SH-SY5Y (cell line): ENCODE results near the gene OTP.

Experiments used
- GATA2 ChIP-seq: IDR thresholded peaks from 2 replicates; pipeline ENCODE4 v1.6.1; 2011; ENCODE audit warnings: mild to moderate bottlenecking, low read depth, low read length
- GATA3 ChIP-seq: IDR thresholded peaks from 2 replicates; pipeline ENCODE4 v1.6.1; 2011; ENCODE audit warnings: low read depth, mild to moderate bottlenecking, low read length, moderate library complexity

DNA sequence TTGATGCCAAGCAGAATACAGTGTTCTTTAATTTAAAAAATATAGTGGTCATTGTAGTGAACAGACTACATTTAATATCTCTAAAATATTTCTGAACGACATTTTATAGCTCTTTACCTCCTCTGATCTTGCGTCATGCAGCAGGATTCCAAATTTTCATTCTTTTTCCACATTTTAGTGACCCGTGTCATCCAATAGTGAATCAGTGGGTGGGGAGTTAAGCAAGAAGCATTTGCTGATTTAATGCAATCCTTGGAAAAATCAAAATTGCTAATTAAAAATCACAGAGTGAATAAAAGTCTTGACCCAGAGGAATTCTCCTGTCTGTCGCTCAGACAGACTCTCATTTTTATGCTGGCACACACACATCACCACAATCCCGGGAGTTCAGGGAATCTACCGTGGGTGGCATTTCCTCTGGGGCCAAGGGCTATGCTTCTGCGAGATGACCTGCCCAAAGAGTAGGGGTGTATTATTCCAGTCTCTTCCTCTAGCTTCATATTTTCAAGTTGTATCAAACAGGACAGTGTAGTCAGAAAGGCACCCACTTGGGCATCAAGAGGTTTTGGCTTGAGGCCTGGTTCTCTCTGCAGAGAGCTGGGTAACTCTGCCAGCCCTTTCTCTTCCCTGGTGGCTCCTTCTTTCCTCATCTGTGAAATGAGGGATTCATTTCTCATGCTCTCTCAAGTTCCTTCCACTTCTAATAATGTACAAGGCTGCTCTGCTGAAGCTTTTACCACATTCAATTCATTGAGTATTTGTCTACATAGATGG lies 24.8 kb upstream of the OTP start:
- TF ChIP-seq GATA3 = no peak
- TF ChIP-seq GATA2 = no peak
